H1 (cell line): ENCODE data around the gene ERI3. TPM values are rescaled to one million over a fixed set of nuclear protein-coding genes. Genes with fewer than 3 reads are reported as not detected.

Experiments used
- BACH1 ChIP-seq: IDR thresholded peaks from 2 replicates; pipeline ENCODE4 v1.6.1; 2012; ENCODE audit warnings: low read length, improper control_type of control experiment
- BRCA1 ChIP-seq: IDR thresholded peaks from 2 replicates; pipeline ENCODE4 v1.6.1; 2012; ENCODE audit warnings: low read depth, low read length, improper control_type of control experiment
- HDAC2 ChIP-seq, 2 experiments: fragments of 300-600 bp in 1 of 2; sonication (generic) in 1 of 2; IDR thresholded peaks; 2 replicates each; pipeline ENCODE4 v1.6.1; 2011 to 2012; ENCODE audit warnings: low read depth in 2 of 2, low read length in 2 of 2, mild to moderate bottlenecking in 2 of 2, moderate library complexity in 2 of 2, borderline replicate concordance in 1 of 2, inconsistent platforms in 1 of 2
- JUND ChIP-seq: IDR thresholded peaks from 2 replicates; pipeline ENCODE4 v1.6.1; 2011; ENCODE audit warnings: mild to moderate bottlenecking, improper control_type of control experiment, low read length
- KDM5A ChIP-seq: fragments of 200-600 bp; IDR thresholded peaks from 2 replicates; pipeline ENCODE4 v1.7.1; 2012; ENCODE audit warnings: mild to moderate bottlenecking, low read length, inconsistent platforms, mixed read lengths
- MAFK ChIP-seq: IDR thresholded peaks from 2 replicates; pipeline ENCODE4 v1.6.1; 2012; ENCODE audit warnings: low read depth, mild to moderate bottlenecking, improper control_type of control experiment, low read length
- RAD21 ChIP-seq, 2 experiments: IDR thresholded peaks in 1 of 2; conservative IDR thresholded peaks in 1 of 2; 2 replicates each; pipeline ENCODE4 v1.6.1; 2011; ENCODE audit warnings: low read depth in 2 of 2, low read length in 2 of 2, improper control_type of control experiment in 1 of 2, inconsistent platforms in 1 of 2, mild to moderate bottlenecking in 1 of 2, moderate library complexity in 1 of 2
- RXRA ChIP-seq: IDR thresholded peaks from 2 replicates; pipeline ENCODE4 v1.6.1; 2011; ENCODE audit warnings: low read depth, mild to moderate bottlenecking, low read length, moderate library complexity; ENCODE audit not compliant: insufficient read depth
- SAP30 ChIP-seq: fragments of 300-600 bp; sonication (generic); IDR thresholded peaks from 2 replicates; pipeline ENCODE4 v1.7.1; 2012; ENCODE audit warnings: low read length, moderate library complexity, mild to moderate bottlenecking, inconsistent platforms; ENCODE audit not compliant: insufficient read depth, insufficient replicate concordance
- SIX5 ChIP-seq: IDR thresholded peaks from 2 replicates; pipeline ENCODE4 v1.6.1; 2011; ENCODE audit warnings: mild to moderate bottlenecking, low read depth, low read length
- polyA plus RNA-seq, 7 experiments: library from polyadenylated mRNA; depleted of rRNA in 3 of 7; stranded (reverse) in 5 of 7; unstranded in 2 of 7; fragments of >200 nt in 5 of 7; fragments of 200-250 nt in 2 of 7; gene quantifications; 1 replicate in 5 of 7; 2 replicates in 1 of 7; 4 replicates in 1 of 7; pipeline versions ENCODE4 v1.2.1 to v1.2.3, GENCODE V29; 2011 to 2013; ENCODE audit warnings: missing spikeins in 2 of 7, mixed read lengths in 2 of 7
- total RNA-seq: library from RNA; stranded (reverse); fragmentation: NEBNext Ultra II Directional; extraction: Animal tissue kit (Norgen Biotek cat#: 25700); gene quantifications from 2 replicates; pipeline ENCODE4 v1.2.1, GENCODE V29; 2021
- TF ChIP-seq, protein P1 (sequence below): fragments of 300-600 bp; sonication (generic); IDR thresholded peaks from 2 replicates; pipeline ENCODE4 v1.7.1; 2012; ENCODE audit warnings: low read length, moderate library complexity, mild to moderate bottlenecking, inconsistent platforms; ENCODE audit not compliant: insufficient replicate concordance

Gene ERI3
- total and polyA plus RNA-seq, 2 of the 8 experiments (the other 6 are each of a cell fraction or from before 2014, with no cell fraction given): 81.1 to 199 TPM

DNA sequence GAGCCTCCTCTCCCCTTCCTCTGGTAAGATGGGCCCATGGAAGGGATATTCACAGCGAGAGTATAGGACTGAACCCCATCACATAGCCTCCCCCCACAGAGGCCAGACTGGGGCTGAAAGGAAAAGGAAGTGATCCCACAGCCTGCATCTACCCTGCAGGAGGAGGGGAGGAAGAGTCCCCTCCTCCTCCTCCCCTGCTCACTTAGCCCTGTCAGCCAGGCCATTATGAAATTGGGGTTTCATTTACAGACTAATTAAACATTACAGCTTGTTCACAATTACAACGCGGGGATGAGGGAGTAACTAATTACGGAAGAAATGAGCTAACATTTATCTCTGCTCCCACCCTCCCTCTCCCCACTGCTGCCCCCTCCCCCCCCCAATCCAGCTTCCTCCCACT is 116.4 kb downstream of the ERI3 start (continued):
- TF ChIP-seq, protein P1, sequence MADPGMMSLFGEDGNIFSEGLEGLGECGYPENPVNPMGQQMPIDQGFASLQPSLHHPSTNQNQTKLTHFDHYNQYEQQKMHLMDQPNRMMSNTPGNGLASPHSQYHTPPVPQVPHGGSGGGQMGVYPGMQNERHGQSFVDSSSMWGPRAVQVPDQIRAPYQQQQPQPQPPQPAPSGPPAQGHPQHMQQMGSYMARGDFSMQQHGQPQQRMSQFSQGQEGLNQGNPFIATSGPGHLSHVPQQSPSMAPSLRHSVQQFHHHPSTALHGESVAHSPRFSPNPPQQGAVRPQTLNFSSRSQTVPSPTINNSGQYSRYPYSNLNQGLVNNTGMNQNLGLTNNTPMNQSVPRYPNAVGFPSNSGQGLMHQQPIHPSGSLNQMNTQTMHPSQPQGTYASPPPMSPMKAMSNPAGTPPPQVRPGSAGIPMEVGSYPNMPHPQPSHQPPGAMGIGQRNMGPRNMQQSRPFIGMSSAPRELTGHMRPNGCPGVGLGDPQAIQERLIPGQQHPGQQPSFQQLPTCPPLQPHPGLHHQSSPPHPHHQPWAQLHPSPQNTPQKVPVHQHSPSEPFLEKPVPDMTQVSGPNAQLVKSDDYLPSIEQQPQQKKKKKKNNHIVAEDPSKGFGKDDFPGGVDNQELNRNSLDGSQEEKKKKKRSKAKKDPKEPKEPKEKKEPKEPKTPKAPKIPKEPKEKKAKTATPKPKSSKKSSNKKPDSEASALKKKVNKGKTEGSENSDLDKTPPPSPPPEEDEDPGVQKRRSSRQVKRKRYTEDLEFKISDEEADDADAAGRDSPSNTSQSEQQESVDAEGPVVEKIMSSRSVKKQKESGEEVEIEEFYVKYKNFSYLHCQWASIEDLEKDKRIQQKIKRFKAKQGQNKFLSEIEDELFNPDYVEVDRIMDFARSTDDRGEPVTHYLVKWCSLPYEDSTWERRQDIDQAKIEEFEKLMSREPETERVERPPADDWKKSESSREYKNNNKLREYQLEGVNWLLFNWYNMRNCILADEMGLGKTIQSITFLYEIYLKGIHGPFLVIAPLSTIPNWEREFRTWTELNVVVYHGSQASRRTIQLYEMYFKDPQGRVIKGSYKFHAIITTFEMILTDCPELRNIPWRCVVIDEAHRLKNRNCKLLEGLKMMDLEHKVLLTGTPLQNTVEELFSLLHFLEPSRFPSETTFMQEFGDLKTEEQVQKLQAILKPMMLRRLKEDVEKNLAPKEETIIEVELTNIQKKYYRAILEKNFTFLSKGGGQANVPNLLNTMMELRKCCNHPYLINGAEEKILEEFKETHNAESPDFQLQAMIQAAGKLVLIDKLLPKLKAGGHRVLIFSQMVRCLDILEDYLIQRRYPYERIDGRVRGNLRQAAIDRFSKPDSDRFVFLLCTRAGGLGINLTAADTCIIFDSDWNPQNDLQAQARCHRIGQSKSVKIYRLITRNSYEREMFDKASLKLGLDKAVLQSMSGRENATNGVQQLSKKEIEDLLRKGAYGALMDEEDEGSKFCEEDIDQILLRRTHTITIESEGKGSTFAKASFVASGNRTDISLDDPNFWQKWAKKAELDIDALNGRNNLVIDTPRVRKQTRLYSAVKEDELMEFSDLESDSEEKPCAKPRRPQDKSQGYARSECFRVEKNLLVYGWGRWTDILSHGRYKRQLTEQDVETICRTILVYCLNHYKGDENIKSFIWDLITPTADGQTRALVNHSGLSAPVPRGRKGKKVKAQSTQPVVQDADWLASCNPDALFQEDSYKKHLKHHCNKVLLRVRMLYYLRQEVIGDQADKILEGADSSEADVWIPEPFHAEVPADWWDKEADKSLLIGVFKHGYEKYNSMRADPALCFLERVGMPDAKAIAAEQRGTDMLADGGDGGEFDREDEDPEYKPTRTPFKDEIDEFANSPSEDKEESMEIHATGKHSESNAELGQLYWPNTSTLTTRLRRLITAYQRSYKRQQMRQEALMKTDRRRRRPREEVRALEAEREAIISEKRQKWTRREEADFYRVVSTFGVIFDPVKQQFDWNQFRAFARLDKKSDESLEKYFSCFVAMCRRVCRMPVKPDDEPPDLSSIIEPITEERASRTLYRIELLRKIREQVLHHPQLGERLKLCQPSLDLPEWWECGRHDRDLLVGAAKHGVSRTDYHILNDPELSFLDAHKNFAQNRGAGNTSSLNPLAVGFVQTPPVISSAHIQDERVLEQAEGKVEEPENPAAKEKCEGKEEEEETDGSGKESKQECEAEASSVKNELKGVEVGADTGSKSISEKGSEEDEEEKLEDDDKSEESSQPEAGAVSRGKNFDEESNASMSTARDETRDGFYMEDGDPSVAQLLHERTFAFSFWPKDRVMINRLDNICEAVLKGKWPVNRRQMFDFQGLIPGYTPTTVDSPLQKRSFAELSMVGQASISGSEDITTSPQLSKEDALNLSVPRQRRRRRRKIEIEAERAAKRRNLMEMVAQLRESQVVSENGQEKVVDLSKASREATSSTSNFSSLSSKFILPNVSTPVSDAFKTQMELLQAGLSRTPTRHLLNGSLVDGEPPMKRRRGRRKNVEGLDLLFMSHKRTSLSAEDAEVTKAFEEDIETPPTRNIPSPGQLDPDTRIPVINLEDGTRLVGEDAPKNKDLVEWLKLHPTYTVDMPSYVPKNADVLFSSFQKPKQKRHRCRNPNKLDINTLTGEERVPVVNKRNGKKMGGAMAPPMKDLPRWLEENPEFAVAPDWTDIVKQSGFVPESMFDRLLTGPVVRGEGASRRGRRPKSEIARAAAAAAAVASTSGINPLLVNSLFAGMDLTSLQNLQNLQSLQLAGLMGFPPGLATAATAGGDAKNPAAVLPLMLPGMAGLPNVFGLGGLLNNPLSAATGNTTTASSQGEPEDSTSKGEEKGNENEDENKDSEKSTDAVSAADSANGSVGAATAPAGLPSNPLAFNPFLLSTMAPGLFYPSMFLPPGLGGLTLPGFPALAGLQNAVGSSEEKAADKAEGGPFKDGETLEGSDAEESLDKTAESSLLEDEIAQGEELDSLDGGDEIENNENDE: no peak
- TF ChIP-seq JUND (no peak), BRCA1 (no peak), MAFK (no peak), RAD21 (IDR thresholded peaks at IDR 0.05 in 1 of 2, conservative IDR thresholded peaks at IDR 0.05 in 1 of 2; ENCODE audit: low read depth in 2 of 2, low read length in 2 of 2) (no peak), KDM5A (no peak), RXRA (no peak), HDAC2 (IDR thresholded peaks at IDR 0.05; ENCODE audit: borderline replicate concordance in 1 of 2, low read depth in 2 of 2, low read length in 2 of 2) (no peak), SIX5 (no peak), BACH1 (no peak), SAP30 (no peak)
